Activated CD8-positive, alpha-beta memory T cell treated with anti-CD3 and anti-CD28 coated beads for 24 hours (primary cell): ENCODE results near the gene NYNRIN.

Experiments
- DNase-seq: peaks from one replicate; pipeline ENCODE4 v3.0.0-alpha.2; 2020

The NYNRIN gene

GRCh38 chr14:24416932-24417619 is 18.3 kb downstream of the NYNRIN start:
- no peak for DNase-seq

GRCh38 chr14:24417832-24418491 is 19.2 kb downstream of the NYNRIN start:
- DNase-seq, result no peak

GRCh38 chr14:24418492-24418873 is 19.7 kb downstream of the NYNRIN start:
- DNase-seq, result no peak

- no peak for DNase-seq
Measured at GRCh38 chr14:24422261-24422660, 23.5 kb downstream of the NYNRIN start.

GRCh38 chr14:24422694-24423601 is 24.1 kb downstream of the NYNRIN start:
- DNase-seq, result no peak

GRCh38 chr14:24425704-24426103 is 26.9 kb downstream of the NYNRIN start:
- no peak for DNase-seq

GRCh38 chr14:24426150-24426911 is 27.5 kb downstream of the NYNRIN start:
- DNase-seq, result no peak

- peak; percentile 56 for DNase-seq
Measured at GRCh38 chr14:24426912-24427536, 28.2 kb downstream of the NYNRIN start.

GRCh38 chr14:24427537-24428508 is 29.0 kb downstream of the NYNRIN start:
- peak; percentile 54 for DNase-seq

- peak; percentile 53 for DNase-seq
Measured at GRCh38 chr14:24428628-24429394, 30.0 kb downstream of the NYNRIN start.

GRCh38 chr14:24429395-24430142 is 30.8 kb downstream of the NYNRIN start, which contains the start of the genes CBLN3 and KHNYN:
Gene CBLN3, minus strand, starts transcription at chr14:24429668. Its CDS starts 614 bp downstream, at chr14:24429054.
Gene KHNYN, plus strand, starts transcription at chr14:24429954. Its CDS starts 777 bp downstream, at chr14:24430731.
- peak; percentile 94 for DNase-seq

- no peak for DNase-seq
Measured at GRCh38 chr14:24430143-24430681, 31.4 kb downstream of the NYNRIN start.

- peak; percentile 81 for DNase-seq
Measured at GRCh38 chr14:24430682-24431568, 32.1 kb downstream of the NYNRIN start.

GRCh38 chr14:24431569-24432258 is 32.9 kb downstream of the NYNRIN start:
- DNase-seq, result peak; percentile 92

- DNase-seq, result peak; percentile 47
Measured at GRCh38 chr14:24432259-24433131, 33.7 kb downstream of the NYNRIN start.

- no peak for DNase-seq
Measured at GRCh38 chr14:24434036-24434435, 35.2 kb downstream of the NYNRIN start.
